H4 (cell line): Measurements from ENCODE around the gene BRAT1. TPM values are rescaled to one million over a fixed set of nuclear protein-coding genes. Genes with fewer than 3 reads are reported as not detected.
"Not testable (repeated sequence)": the region's sequence is repeated elsewhere in the genome, so short reads cannot be mapped to it uniquely, and the experiment has no call there.

Source experiments
- DNase-seq: peaks from one replicate; pipeline ENCODE4 v3.0.0-alpha.2; 2015; ENCODE audit warnings: low spot score
- total RNA-seq: library from RNA; depleted of rRNA; stranded (reverse); fragments of >200 nt; shearing (Covaris generic); gene quantifications from 2 replicates; pipeline ENCODE4 v1.2.3, GENCODE V29; 2014; rRNA removed

Gene BRAT1
- total RNA-seq, result 31.7 and 41.5 TPM in 2 replicates

- peak; percentile 97 for DNase-seq
Measured at GRCh38 chr7:2555121-2556052, at the start of gene BRAT1. Gene BRAT1 (minus strand): TSS chr7:2555524. CDS start chr7:2554431, 1,093 bp downstream.

GRCh38 chr7:2604608-2605174 lies 49.4 kb upstream of the BRAT1 start:
- DNase-seq, result no peak

- no peak for DNase-seq
Measured at GRCh38 chr7:2603044-2603965, 48.0 kb upstream of the BRAT1 start.

- DNase-seq, result no peak
Measured at GRCh38 chr7:2602406-2603043, 47.2 kb upstream of the BRAT1 start.

- DNase-seq, result no peak
Measured at GRCh38 chr7:2601907-2602306, 46.6 kb upstream of the BRAT1 start.

GRCh38 chr7:2601065-2601464 lies 45.7 kb upstream of the BRAT1 start:
- DNase-seq, result no peak

GRCh38 chr7:2598154-2598823 lies 43.0 kb upstream of the BRAT1 start:
- DNase-seq, result no peak

GRCh38 chr7:2597273-2597640 lies 41.9 kb upstream of the BRAT1 start:
- DNase-seq, result no peak

- no peak for DNase-seq
Measured at GRCh38 chr7:2596464-2597272, 41.3 kb upstream of the BRAT1 start.

- DNase-seq, result no peak
Measured at GRCh38 chr7:2595258-2595860, 40.0 kb upstream of the BRAT1 start.

- DNase-seq, result no peak
Measured at GRCh38 chr7:2594599-2594998, 39.3 kb upstream of the BRAT1 start.

- DNase-seq, result no peak
Measured at GRCh38 chr7:2593036-2593727, 37.9 kb upstream of the BRAT1 start.

- DNase-seq, result no peak
Measured at GRCh38 chr7:2592375-2592865, 37.1 kb upstream of the BRAT1 start.

- DNase-seq, result not testable (repeated sequence)
Measured at GRCh38 chr7:2589941-2590340, 34.6 kb upstream of the BRAT1 start.

GRCh38 chr7:2589341-2589740 lies 34.0 kb upstream of the BRAT1 start:
- no peak for DNase-seq

GRCh38 chr7:2587778-2588177 lies 32.5 kb upstream of the BRAT1 start:
- no peak for DNase-seq

GRCh38 chr7:2587134-2587533 lies 31.8 kb upstream of the BRAT1 start:
- no peak for DNase-seq

GRCh38 chr7:2586326-2587020 lies 31.1 kb upstream of the BRAT1 start:
- no peak for DNase-seq
